Neural progenitor cell (in vitro differentiated cells): ENCODE measurements around the gene GYG1.

Experiments used
- EZH2 ChIP-seq: fragments of 200-600 bp; sonication (generic); IDR thresholded peaks from 2 replicates; pipeline ENCODE4 v1.6.1; 2017; ENCODE audit warnings: antibody characterized with exemption, mild to moderate bottlenecking, moderate library complexity
- EZH2phosphoT487 ChIP-seq: fragments of 200-600 bp; sonication (generic); IDR thresholded peaks from 2 replicates; pipeline ENCODE4 v1.6.1; 2017; ENCODE audit warnings: antibody characterized with exemption
- TF ChIP-seq, protein P1 (sequence below): fragments of 200-600 bp; sonication (generic); IDR thresholded peaks from 2 replicates; pipeline ENCODE4 v1.5.1; 2017; ENCODE audit warnings: antibody characterized with exemption, mild to moderate bottlenecking

- TF ChIP-seq, protein P1, sequence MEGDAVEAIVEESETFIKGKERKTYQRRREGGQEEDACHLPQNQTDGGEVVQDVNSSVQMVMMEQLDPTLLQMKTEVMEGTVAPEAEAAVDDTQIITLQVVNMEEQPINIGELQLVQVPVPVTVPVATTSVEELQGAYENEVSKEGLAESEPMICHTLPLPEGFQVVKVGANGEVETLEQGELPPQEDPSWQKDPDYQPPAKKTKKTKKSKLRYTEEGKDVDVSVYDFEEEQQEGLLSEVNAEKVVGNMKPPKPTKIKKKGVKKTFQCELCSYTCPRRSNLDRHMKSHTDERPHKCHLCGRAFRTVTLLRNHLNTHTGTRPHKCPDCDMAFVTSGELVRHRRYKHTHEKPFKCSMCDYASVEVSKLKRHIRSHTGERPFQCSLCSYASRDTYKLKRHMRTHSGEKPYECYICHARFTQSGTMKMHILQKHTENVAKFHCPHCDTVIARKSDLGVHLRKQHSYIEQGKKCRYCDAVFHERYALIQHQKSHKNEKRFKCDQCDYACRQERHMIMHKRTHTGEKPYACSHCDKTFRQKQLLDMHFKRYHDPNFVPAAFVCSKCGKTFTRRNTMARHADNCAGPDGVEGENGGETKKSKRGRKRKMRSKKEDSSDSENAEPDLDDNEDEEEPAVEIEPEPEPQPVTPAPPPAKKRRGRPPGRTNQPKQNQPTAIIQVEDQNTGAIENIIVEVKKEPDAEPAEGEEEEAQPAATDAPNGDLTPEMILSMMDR = no peak
- TF ChIP-seq EZH2 = no peak
- no peak for TF ChIP-seq EZH2phosphoT487
Observed at GRCh38 chr3:149016669-149017541, 25.6 kb downstream of the GYG1 start.
